ENCODE results near the gene WBP2.
"Not testable (repeated sequence)": the region's sequence is repeated elsewhere in the genome, so short reads cannot be mapped to it uniquely, and the experiment has no call there.

Gene WBP2

GRCh38 chr17:75872434-75873351 lies 17.6 kb upstream of the WBP2 start:
- peak; percentile 89 for DNase-seq (ENCODE audit: low read depth)
- no peak overlapping the region for H3K4me3 ChIP-seq (replicated peaks; ENCODE audit: low read depth, low read length)
- TF ChIP-seq CTCF (IDR thresholded peaks at IDR 0.05; ENCODE audit: low read length, missing control alignments) = no peak

- not testable (repeated sequence) for DNase-seq (ENCODE audit: low read depth); H3K4me3 ChIP-seq (replicated peaks; ENCODE audit: low read depth, low read length)
Measured at GRCh38 chr17:75870228-75870627, 15.1 kb upstream of the WBP2 start.

GRCh38 chr17:75869282-75870141 lies 14.4 kb upstream of the WBP2 start:
- no peak for TF ChIP-seq CTCF (IDR thresholded peaks at IDR 0.05; ENCODE audit: low read length, missing control alignments)
- H3K4me3 ChIP-seq (replicated peaks; ENCODE audit: low read depth, low read length) = peak overlapping the region; percentile 3
- peak; percentile 79 for DNase-seq (ENCODE audit: low read depth)

- H3K4me3 ChIP-seq (replicated peaks; ENCODE audit: low read depth, low read length); DNase-seq (ENCODE audit: low read depth): not testable (repeated sequence)
Measured at GRCh38 chr17:75868730-75869281, 13.7 kb upstream of the WBP2 start.

- not testable (repeated sequence) for H3K4me3 ChIP-seq (replicated peaks; ENCODE audit: low read depth, low read length); DNase-seq (ENCODE audit: low read depth)
Measured at GRCh38 chr17:75865404-75866188, 10.5 kb upstream of the WBP2 start.

- not testable (repeated sequence) for H3K4me3 ChIP-seq (replicated peaks; ENCODE audit: low read depth, low read length); DNase-seq (ENCODE audit: low read depth)
Measured at GRCh38 chr17:75864887-75865286, 9.8 kb upstream of the WBP2 start.

GRCh38 chr17:75864448-75864871 lies 9.3 kb upstream of the WBP2 start:
- DNase-seq (ENCODE audit: low read depth) = peak; percentile 86
- H3K4me3 ChIP-seq (replicated peaks; ENCODE audit: low read depth, low read length) = no peak overlapping the region
- no peak for TF ChIP-seq CTCF (IDR thresholded peaks at IDR 0.05; ENCODE audit: low read length, missing control alignments)

GRCh38 chr17:75861927-75862317 lies 6.8 kb upstream of the WBP2 start:
- DNase-seq (ENCODE audit: low read depth) = no peak
- no peak overlapping the region for H3K4me3 ChIP-seq (replicated peaks; ENCODE audit: low read depth, low read length)
- TF ChIP-seq CTCF (IDR thresholded peaks at IDR 0.05; ENCODE audit: low read length, missing control alignments) = no peak

GRCh38 chr17:75859358-75859757 lies 4.2 kb upstream of the WBP2 start:
- not testable (repeated sequence) for H3K4me3 ChIP-seq (replicated peaks; ENCODE audit: low read depth, low read length); DNase-seq (ENCODE audit: low read depth)
